22Rv1 (cell line): ENCODE measurements around the gene LRPAP1.
"Not testable (repeated sequence)": the region's sequence is repeated elsewhere in the genome, so short reads cannot be mapped to it uniquely, and the experiment has no call there.

Source experiments
- ZFX ChIP-seq: fragments of 450-650 bp; IDR thresholded peaks from 2 replicates; pipeline ENCODE4 v1.6.1; 2017; ENCODE audit warnings: antibody characterized with exemption, borderline replicate concordance
- TF ChIP-seq, protein P1 (sequence below): fragments of 450-650 bp; IDR thresholded peaks from 2 replicates; pipeline ENCODE4 v1.5.1; 2017; ENCODE audit warnings: mild to moderate bottlenecking

GRCh38 chr4:3578052-3578451 is 45.8 kb upstream of the LRPAP1 start:
- TF ChIP-seq, protein P1, sequence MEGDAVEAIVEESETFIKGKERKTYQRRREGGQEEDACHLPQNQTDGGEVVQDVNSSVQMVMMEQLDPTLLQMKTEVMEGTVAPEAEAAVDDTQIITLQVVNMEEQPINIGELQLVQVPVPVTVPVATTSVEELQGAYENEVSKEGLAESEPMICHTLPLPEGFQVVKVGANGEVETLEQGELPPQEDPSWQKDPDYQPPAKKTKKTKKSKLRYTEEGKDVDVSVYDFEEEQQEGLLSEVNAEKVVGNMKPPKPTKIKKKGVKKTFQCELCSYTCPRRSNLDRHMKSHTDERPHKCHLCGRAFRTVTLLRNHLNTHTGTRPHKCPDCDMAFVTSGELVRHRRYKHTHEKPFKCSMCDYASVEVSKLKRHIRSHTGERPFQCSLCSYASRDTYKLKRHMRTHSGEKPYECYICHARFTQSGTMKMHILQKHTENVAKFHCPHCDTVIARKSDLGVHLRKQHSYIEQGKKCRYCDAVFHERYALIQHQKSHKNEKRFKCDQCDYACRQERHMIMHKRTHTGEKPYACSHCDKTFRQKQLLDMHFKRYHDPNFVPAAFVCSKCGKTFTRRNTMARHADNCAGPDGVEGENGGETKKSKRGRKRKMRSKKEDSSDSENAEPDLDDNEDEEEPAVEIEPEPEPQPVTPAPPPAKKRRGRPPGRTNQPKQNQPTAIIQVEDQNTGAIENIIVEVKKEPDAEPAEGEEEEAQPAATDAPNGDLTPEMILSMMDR, result not testable (repeated sequence)
- not testable (repeated sequence) for TF ChIP-seq ZFX
